ENCODE data around the gene GLOD5. TPM values are rescaled to one million over a fixed set of nuclear protein-coding genes. Genes with fewer than 3 reads are reported as not detected.

The GLOD5 gene
- total RNA-seq, 3 donors from 2014 or later (not counting 1 experiment from before 2014, with no cell fraction given), result not detected

DNA sequence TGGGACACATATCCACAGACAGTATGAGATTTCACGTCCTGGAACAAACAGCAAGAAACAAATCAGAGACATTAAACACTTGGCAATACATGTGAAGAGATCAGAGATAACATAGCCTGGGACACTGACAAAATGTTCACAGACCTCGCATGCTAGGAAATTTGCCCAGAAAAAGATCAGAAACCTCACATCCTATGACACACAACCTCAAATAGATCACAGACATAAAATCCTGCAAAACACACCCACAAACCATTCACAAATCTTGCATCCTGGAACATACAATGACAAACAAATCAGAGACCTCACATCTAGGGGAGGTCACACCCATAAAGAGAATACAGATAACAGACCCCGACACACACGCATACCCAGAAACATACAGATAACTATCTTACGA is 47.0 kb upstream of the GLOD5 start:
- intact Hi-C loops (cut with micrococcal nuclease), result loop anchor here (10.0 kb wide), 1 partner anchor 220 kb away; no protein-coding TSS in a partner anchor
- Mint-ChIP-seq H3K9me3 (no peaks in the 10 kb centered on the region), H3K27me3 (ENCODE audit: low read depth in 2 of 2) (peaks cover 0 to 11% of the 10 kb centered on the region in 2 donors), H3K4me1 (peaks cover 64 to 84% of the 10 kb centered on the region in 2 donors), H3K27ac (peak overlapping the region; percentile 76 to 97), H3K4me3 (peak overlapping the region; percentile 1), H3K36me3 (no peaks in the 10 kb centered on the region)
- H3K9me3 ChIP-seq (ENCODE audit: control insufficient read depth, insufficient read depth, low read length), result no peaks in the 10 kb centered on the region
- no peaks in the 10 kb centered on the region for H3K36me3 ChIP-seq (ENCODE audit: control insufficient read depth, insufficient read depth, low read length)
- peaks cover 52% of the 10 kb centered on the region for H3K4me1 ChIP-seq (ENCODE audit: control insufficient read depth, insufficient read depth, low read length)
- ATAC-seq, result no peak
- DNase-seq, result peak in 1 of 2 donors; percentile 57
- no peak for TF ChIP-seq CTCF (IDR thresholded peaks at IDR 0.05)
- H3K27me3 ChIP-seq (ENCODE audit: control insufficient read depth, insufficient read depth, low read length), result no peaks in the 10 kb centered on the region
- no peak overlapping the region for H3K4me3 ChIP-seq (ENCODE audit: low read length)
- 27% methylated on average over 5 of the region's 5 CpGs for WGBS (ENCODE audit: insufficient coverage)
- peak overlapping the region; percentile 94 for H3K27ac ChIP-seq (ENCODE audit: low read length)

GRCh38 chrX:48715072-48715471 is 46.5 kb upstream of the GLOD5 start:
- H3K4me3 Mint-ChIP-seq, result no peak overlapping the region
- intact Hi-C loops (cut with micrococcal nuclease), result loop anchor here (10.0 kb wide), 1 partner anchor 220 kb away; no protein-coding TSS in a partner anchor
- H3K4me1 Mint-ChIP-seq, result peaks cover 64 to 84% of the 10 kb centered on the region in 2 donors
- H3K36me3 Mint-ChIP-seq, result no peaks in the 10 kb centered on the region
- Histone ChIP-seq H3K9me3 (ENCODE audit: control insufficient read depth, insufficient read depth, low read length) (no peaks in the 10 kb centered on the region), H3K27me3 (ENCODE audit: control insufficient read depth, insufficient read depth, low read length) (no peaks in the 10 kb centered on the region), H3K4me3 (ENCODE audit: low read length) (no peak overlapping the region), H3K27ac (ENCODE audit: low read length) (peak overlapping the region; percentile 94), H3K4me1 (ENCODE audit: control insufficient read depth, insufficient read depth, low read length) (peaks cover 57% of the 10 kb centered on the region), H3K36me3 (ENCODE audit: control insufficient read depth, insufficient read depth, low read length) (no peaks in the 10 kb centered on the region)
- WGBS (ENCODE audit: insufficient coverage), result 83% methylated on average over 2 of the region's 2 CpGs
- ATAC-seq, result peak in 1 of 3 donors; percentile 7
- H3K27ac Mint-ChIP-seq, result peak overlapping the region; percentile 76 to 97
- no peaks in the 10 kb centered on the region for H3K9me3 Mint-ChIP-seq
- DNase-seq, result peak in 1 of 2 donors; percentile 34
- TF ChIP-seq CTCF (IDR thresholded peaks at IDR 0.05), result no peak
- peaks cover 0 to 11% of the 10 kb centered on the region in 2 donors for H3K27me3 Mint-ChIP-seq (ENCODE audit: low read depth in 2 of 2)

GRCh38 chrX:48715876-48716502 is 45.6 kb upstream of the GLOD5 start:
- Mint-ChIP-seq H3K36me3 (no peaks in the 10 kb centered on the region), H3K4me3 (peak overlapping the region; percentile 36), H3K4me1 (peaks cover 60 to 78% of the 10 kb centered on the region in 2 donors), H3K9me3 (no peaks in the 10 kb centered on the region), H3K27ac (peak overlapping the region; percentile 76 to 97), H3K27me3 (ENCODE audit: low read depth in 2 of 2) (peaks cover 0 to 11% of the 10 kb centered on the region in 2 donors)
- TF ChIP-seq CTCF (IDR thresholded peaks at IDR 0.05), result no peak
- Histone ChIP-seq H3K27ac (ENCODE audit: low read length) (peak overlapping the region; percentile 33), H3K4me3 (ENCODE audit: low read length) (no peak overlapping the region), H3K9me3 (ENCODE audit: control insufficient read depth, insufficient read depth, low read length) (no peaks in the 10 kb centered on the region), H3K36me3 (ENCODE audit: control insufficient read depth, insufficient read depth, low read length) (no peaks in the 10 kb centered on the region), H3K27me3 (ENCODE audit: control insufficient read depth, insufficient read depth, low read length) (no peaks in the 10 kb centered on the region), H3K4me1 (ENCODE audit: control insufficient read depth, insufficient read depth, low read length) (peaks cover 61% of the 10 kb centered on the region)
- intact Hi-C loops (cut with micrococcal nuclease), result loop anchor here (10.0 kb wide), 1 partner anchor 219 kb away; no protein-coding TSS in a partner anchor
- WGBS (ENCODE audit: insufficient coverage), result 35% methylated on average over 4 of the region's 4 CpGs
- peak in 1 of 2 donors; percentile 29 for DNase-seq
- no peak for ATAC-seq
